Thymus (tissue), 11 donors: ENCODE results near the gene SRSF3. TPM values are rescaled to one million over a fixed set of nuclear protein-coding genes. Genes with fewer than 3 reads are reported as not detected.

Experiments
- DNase-seq, 9 donors: peaks; one replicate each; pipeline ENCODE4 v3.0.0-alpha.2; 2013; ENCODE audit warnings: low spot score in 9 of 9, low read depth in 6 of 9, missing footprints in 1 of 9
- H3K27ac ChIP-seq, 2 donors: one replicate each; pipeline ENCODE4 v1.5.1; 2013; ENCODE audit warnings: control low read depth in 1 of 2, low read depth in 1 of 2, low read length in 1 of 2, mild to moderate bottlenecking in 1 of 2, moderate library complexity in 1 of 2
- H3K27me3 ChIP-seq, 2 donors: one replicate each; pipeline ENCODE4 v1.5.1; 2013; ENCODE audit warnings: low read length in 1 of 2; ENCODE audit not compliant: control insufficient read depth in 2 of 2, insufficient read depth in 1 of 2
- H3K36me3 ChIP-seq, 2 donors: one replicate each; pipeline ENCODE4 v1.5.1; 2013; ENCODE audit warnings: low read length in 1 of 2, mild to moderate bottlenecking in 1 of 2, moderate library complexity in 1 of 2; ENCODE audit not compliant: control insufficient read depth in 2 of 2, insufficient read depth in 2 of 2
- H3K4me1 ChIP-seq, 2 donors: one replicate each; pipeline ENCODE4 v1.5.1; 2013; ENCODE audit warnings: low read length in 2 of 2; ENCODE audit not compliant: control insufficient read depth in 2 of 2, insufficient read depth in 2 of 2
- H3K4me3 ChIP-seq, 2 donors: one replicate each; pipeline ENCODE4 v1.5.1; 2013; ENCODE audit warnings: low read length in 2 of 2, control low read depth in 1 of 2, mild to moderate bottlenecking in 1 of 2
- H3K9me3 ChIP-seq, 2 donors: one replicate each; pipeline ENCODE4 v1.5.1; 2013; ENCODE audit warnings: low read length in 1 of 2, mild to moderate bottlenecking in 1 of 2; ENCODE audit not compliant: control insufficient read depth in 2 of 2, insufficient read depth in 1 of 2
- WGBS: extraction: QIAGEN DNeasy Blood & Tissue Kit; methylation state at CpG from one replicate; pipeline ENCODE4 v1.1.7; 2013; 5-methylcytosine and 5-hydroxymethylcytosine counted together
- polyA plus RNA-seq: library from polyadenylated mRNA; stranded (reverse); fragments of 200-250 nt; gene quantifications from one replicate; pipeline ENCODE4 v1.2.3, GENCODE V29; 2013
- total RNA-seq: library from RNA; stranded (reverse); fragments of 120-200 nt; gene quantifications from one replicate; pipeline ENCODE4 v1.2.4, GENCODE V29; 2013
- donor health status: healthy.

Gene SRSF3
- total and polyA plus RNA-seq, 2 donors, result 299 to 454 TPM

GRCh38 chr6:36613200-36613995 is 19.2 kb downstream of the SRSF3 start:
- no peak for DNase-seq
- Histone ChIP-seq H3K4me1 (no peaks in the 10 kb centered on the region), H3K4me3 (no peak overlapping the region), H3K36me3 (peaks cover 56 to 65% of the 10 kb centered on the region in 2 donors), H3K27ac (no peak overlapping the region), H3K27me3 (no peaks in the 10 kb centered on the region), H3K9me3 (peaks cover 0 to 4% of the 10 kb centered on the region in 2 donors)
- WGBS, result 94% methylated on average over 9 of the region's 9 CpGs

DNA sequence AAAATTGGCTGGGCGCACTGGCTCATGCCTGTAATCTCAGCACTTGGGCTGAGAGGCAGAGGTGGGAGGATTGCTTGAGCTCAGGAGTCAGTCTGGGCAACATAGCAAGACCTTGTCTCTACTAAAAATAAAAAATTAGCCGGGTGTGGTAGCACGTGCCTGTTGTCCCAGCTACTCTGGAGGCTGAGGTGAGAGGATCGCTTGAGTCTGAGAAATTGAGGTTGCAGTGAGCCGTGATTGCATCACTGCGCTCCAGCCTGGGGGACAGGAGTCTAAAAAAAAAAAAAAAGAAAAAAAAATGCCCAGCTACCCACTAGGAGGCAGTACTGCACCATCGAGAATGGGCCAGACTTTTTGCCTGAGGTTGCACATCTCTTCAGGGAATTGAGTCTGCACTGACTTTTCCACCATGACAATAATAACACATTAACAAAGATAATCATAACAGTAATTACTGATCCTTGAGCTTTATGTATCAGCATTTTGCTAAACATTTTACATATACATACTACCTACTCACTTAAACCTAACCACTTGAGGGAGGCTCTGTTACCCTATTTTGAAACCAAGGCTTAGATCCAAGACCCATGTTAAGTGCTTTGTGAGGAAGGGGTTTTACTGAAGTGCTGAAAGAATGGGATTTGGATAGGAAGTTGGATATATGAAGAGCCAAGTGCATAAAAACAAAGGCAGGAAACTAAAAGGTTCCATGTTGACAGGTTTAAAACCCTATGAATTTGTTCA is 21.0 kb downstream of the SRSF3 start:
- peaks cover 48 to 52% of the 10 kb centered on the region in 2 donors for H3K36me3 ChIP-seq
- H3K4me3 ChIP-seq, result no peak overlapping the region
- peaks cover 0 to 4% of the 10 kb centered on the region in 2 donors for H3K9me3 ChIP-seq
- DNase-seq, result peak in 3 of 9 donors; percentile 34 to 66 (median 52)
- WGBS, result 74% methylated on average over 7 of the region's 7 CpGs
- H3K27me3 ChIP-seq, result no peaks in the 10 kb centered on the region
- no peak overlapping the region for H3K27ac ChIP-seq
- H3K4me1 ChIP-seq, result no peaks in the 10 kb centered on the region

- no peaks in the 10 kb centered on the region for H3K27me3 ChIP-seq
- WGBS, result 94% methylated on average over 5 of the region's 5 CpGs
- DNase-seq, result no peak
- no peak overlapping the region for H3K4me3 ChIP-seq
- no peaks in the 10 kb centered on the region for H3K4me1 ChIP-seq
- peaks cover 34 to 38% of the 10 kb centered on the region in 2 donors for H3K36me3 ChIP-seq
- H3K9me3 ChIP-seq, result peaks cover 0 to 4% of the 10 kb centered on the region in 2 donors
- no peak overlapping the region for H3K27ac ChIP-seq
Observed at GRCh38 chr6:36616893-36617521, 22.8 kb downstream of the SRSF3 start.

DNA sequence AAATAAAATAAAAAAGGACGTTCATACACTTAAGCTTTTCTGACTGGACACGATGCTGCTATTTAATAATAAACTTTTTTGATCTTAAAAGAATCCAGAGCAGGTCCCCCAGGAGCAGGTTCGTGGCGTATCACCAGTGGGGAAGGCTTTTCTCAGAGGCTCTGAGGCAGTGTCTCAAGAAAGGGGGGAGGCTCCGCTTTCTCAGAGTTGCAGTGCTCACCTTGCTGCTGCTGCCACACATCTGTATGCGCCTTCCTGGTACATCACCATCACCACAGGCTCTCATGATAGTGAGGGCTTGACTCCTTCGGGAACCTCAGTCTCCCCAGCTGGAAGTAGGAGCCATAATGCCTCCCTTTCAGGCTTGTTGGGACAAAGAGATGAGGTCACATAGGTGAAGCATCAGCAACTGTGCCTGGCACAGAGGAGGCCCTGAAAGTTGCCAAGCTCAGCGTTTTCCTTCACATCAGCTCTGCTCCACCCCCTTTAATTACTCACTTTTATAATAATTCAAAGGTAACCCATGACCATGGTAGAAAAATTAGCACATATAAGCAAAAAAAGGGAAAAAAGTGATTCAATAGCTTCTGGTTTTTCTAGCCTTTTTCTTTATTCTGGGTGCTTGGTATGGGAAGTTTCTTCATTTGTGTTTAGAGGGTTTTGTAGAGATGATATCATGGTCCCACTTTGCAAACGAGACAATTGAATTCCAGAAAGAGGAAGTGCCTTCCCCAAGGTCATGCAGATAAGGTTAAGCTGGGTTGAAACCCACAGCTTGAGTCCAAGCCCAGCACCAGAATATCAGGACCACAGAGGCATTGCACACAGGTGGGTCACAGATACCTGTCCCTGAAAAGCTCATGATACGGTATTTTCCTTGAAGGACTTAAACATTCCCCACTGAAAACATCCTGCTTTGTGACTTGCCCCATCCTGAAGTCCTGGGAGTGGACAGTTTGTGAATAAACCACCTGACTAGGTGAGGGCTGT is 24.5 kb downstream of the SRSF3 start:
- H3K27ac ChIP-seq, result no peak overlapping the region
- no peak for DNase-seq
- peaks cover 0 to 6% of the 10 kb centered on the region in 2 donors for H3K4me1 ChIP-seq
- 87% methylated on average over 10 of the region's 10 CpGs for WGBS
- H3K36me3 ChIP-seq, result peaks cover 20 to 22% of the 10 kb centered on the region in 2 donors
- no peak overlapping the region for H3K4me3 ChIP-seq
- no peaks in the 10 kb centered on the region for H3K27me3 ChIP-seq
- no peaks in the 10 kb centered on the region for H3K9me3 ChIP-seq

- Histone ChIP-seq H3K4me3 (no peak overlapping the region), H3K27me3 (no peaks in the 10 kb centered on the region), H3K4me1 (peaks cover 0 to 14% of the 10 kb centered on the region in 2 donors), H3K36me3 (peaks cover 11 to 14% of the 10 kb centered on the region in 2 donors), H3K9me3 (no peaks in the 10 kb centered on the region), H3K27ac (no peak overlapping the region)
- WGBS, result 97% methylated on average over 7 of the region's 7 CpGs
- no peak for DNase-seq
Observed at GRCh38 chr6:36621371-36621855, 27.3 kb downstream of the SRSF3 start.

DNA sequence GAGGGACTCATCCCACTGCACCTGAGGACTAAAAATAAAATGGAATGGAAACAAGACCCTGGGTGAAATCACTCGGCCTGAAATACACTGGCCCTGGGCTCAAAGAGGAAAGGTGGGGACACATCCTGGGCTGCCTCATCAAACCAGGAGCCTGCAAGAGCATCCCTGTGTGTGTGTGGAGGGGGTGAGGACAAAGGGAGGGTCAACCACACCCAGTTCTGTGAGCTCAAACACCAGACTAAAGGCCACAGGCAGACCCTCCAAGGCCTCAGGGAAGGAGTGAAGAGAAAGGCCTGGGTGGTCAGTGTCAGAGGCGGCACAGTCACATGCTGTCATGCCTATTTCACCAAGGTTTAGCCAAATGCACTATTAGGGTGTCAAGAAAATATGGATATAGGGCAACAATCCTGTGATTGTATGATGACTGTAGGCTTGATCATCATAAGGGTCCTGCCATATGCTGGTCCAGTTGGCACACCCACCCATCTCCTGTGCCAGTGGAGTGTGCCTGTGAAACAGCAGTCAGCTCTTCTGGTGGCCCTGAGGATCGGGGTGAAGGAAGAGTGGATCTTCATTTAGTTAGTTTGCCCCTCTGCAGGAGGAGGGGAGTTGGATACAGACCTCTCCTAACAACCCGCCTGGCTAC is 28.9 kb downstream of the SRSF3 start:
- H3K27me3 ChIP-seq, result no peaks in the 10 kb centered on the region
- no peak overlapping the region for H3K27ac ChIP-seq
- 51% methylated on average over 4 of the region's 4 CpGs for WGBS
- no peaks in the 10 kb centered on the region for H3K9me3 ChIP-seq
- peaks cover 0 to 21% of the 10 kb centered on the region in 2 donors for H3K4me1 ChIP-seq
- no peak for DNase-seq
- no peak overlapping the region for H3K4me3 ChIP-seq
- H3K36me3 ChIP-seq, result peaks cover 4 to 11% of the 10 kb centered on the region in 2 donors

DNA sequence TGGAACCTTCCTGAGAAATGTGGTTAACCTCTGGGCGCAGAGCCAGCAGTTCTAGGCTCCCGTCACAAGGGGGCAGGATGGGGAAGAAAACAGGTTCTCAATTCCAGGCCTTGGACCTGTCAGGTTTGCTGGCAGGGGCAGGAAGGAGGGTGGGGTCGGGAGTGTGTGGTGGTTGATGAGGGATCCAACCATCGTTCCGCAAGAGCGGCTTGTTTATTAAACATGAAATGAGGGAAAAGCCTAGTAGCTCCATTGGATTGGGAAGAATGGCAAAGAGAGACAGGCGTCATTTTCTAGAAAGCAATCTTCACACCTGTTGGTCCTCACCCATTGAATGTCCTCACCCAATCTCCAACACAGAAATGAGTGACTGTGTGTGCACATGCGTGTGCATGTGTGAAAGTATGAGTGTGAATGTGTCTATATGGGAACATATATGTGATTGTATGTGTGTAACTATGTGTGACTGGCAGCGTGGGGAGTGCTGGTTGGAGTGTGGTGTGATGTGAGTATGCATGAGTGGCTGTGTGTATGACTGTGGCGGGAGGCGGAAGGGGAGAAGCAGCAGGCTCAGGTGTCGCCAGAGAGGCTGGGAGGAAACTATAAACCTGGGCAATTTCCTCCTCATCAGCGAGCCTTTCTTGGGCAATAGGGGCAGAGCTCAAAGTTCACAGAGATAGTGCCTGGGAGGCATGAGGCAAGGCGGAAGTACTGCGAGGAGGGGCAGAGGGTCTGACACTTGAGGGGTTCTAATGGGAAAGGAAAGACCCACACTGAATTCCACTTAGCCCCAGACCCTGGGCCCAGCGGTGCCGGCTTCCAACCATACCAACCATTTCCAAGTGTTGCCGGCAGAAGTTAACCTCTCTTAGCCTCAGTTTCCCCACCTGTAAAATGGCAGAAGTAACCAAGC is 29.6 kb downstream of the SRSF3 start:
- peaks cover under 1 to 5% of the 10 kb centered on the region in 2 donors for H3K36me3 ChIP-seq
- peaks cover 0 to 21% of the 10 kb centered on the region in 2 donors for H3K4me1 ChIP-seq
- peak; percentile 46 to 87 (median 72) for DNase-seq
- no peak overlapping the region for H3K4me3 ChIP-seq
- H3K27me3 ChIP-seq, result no peaks in the 10 kb centered on the region
- 51% methylated on average over 18 of the region's 18 CpGs for WGBS
- no peak overlapping the region for H3K27ac ChIP-seq
- no peaks in the 10 kb centered on the region for H3K9me3 ChIP-seq
